Measurements from ENCODE around the gene PLA2G15.

DNA sequence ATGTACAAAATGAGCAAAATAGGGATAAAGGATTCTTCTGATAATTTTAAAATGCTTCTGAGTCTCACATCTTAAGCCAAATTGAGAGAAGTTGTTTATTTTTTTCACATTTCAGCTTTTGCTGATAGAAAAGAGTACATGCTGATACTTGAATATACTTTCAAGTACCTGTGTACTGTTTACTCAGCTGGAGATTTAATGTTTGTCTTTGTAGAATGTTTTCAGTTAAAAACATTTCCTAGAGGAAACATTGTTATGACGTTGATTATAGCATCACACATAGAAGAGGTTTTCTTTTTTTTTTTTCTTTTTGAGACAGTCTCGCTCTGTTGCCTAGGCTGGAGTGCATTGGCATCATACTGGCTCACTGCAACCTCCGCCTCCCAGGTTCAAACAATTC, 28.9 kb upstream of the PLA2G15 start:
- TF ChIP-seq POLR2A (IDR thresholded peaks at IDR 0.05) (no peak), CTCF (IDR thresholded peaks at IDR 0.05) (no peak)
